Posterior vena cava (tissue), 2 donors: ENCODE measurements around the gene KATNIP. TPM values are rescaled to one million over a fixed set of nuclear protein-coding genes. Genes with fewer than 3 reads are reported as not detected.

Source experiments
- DNase-seq: peaks from one replicate; pipeline ENCODE4 v3.0.0-alpha.2; 2020; ENCODE audit warnings: low spot score
- intact Hi-C, 2 donors: fragments of 100-400 bp; cut with DNase I; formaldehyde crosslinking; loops; one replicate each; pipeline versions ENCODE4 v1.14.1 to v1.14.2; 2022 to 2023
- long read RNA-seq, 2 donors: library from polyadenylated mRNA; unstranded; transcript quantifications; one replicate each; pipeline ENCODE4 v2.0.0, GENCODE V29; 2020 to 2021
- total RNA-seq, 2 donors: library from RNA; stranded (reverse); fragmentation: NEBNext Ultra II Directional; extraction: Animal tissue kit (Norgen Biotek cat#: 25700); gene quantifications; one replicate each; pipeline ENCODE4 v1.2.1, GENCODE V29; 2021
- donor health status: DM: yes; HTN: yes; CAD: no.
- donor health status: DM: yes; HTN: yes; CAD: no.

Gene KATNIP
- 10 to 100 TPM; 18.2 to 18.3 TPM for total RNA-seq
- long read RNA-seq, donor 1, partial matches to known transcripts = 1 of 5 reads
- long read RNA-seq, donor 1, other reads (novel, unspliced or antisense) = 4 of 5 reads
- long read RNA-seq, donor 2, partial matches to known transcripts = 2 of 10 reads
- long read RNA-seq, donor 2, other reads (novel, unspliced or antisense) = 7 of 10 reads

DNA sequence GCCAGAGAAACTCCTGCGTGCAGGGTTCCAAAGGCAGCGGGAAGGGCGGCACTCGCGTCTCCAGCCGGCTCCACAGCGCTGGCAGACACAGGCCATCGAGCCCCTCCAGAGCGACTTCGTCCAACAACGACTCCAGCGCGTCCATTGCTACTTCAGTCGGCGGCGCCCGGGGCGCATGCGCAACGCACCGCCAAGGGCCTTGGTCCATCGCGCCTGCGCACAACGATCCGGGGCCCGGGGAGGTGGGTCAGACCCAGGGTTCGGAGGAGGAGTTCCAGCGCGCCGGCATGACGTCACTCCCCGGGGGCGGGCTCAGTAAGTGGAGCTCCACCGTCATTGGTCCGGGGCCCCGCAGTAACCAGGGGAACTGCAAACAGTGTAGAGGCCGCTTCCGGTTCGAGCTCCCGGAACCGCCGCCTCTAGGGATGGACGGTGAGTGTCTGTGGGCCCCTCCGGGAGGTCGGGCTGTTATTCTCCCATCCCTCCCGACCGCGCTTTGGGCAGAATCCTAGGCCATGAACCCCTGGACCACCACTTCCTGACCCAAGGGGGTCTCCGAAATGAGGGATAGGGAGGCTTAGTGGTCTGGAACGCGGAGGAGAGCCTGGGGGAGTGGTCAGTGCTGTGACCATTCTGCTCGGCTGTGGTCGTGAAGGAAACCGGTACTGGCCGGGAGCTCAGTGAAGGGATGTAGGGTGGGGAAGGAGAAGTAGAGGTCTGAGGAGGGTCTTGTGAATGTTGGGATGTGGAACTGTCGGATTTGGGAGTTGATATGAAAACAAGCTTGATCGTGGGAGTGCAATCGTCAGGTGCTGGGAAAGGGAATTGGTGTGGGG is at the start of gene KATNIP, which contains the start of gene GTF3C1:
Gene KATNIP (plus strand): TSS at position 399 of the 836 bp plus-strand sequence. CDS start 27 bp downstream, at position 426.
Gene GTF3C1 (minus strand): TSS at position 168 of the 836 bp plus-strand sequence. CDS start 23 bp downstream, at position 145.
- peak; percentile 100 for DNase-seq
- intact Hi-C loops = no loop called here

DNA sequence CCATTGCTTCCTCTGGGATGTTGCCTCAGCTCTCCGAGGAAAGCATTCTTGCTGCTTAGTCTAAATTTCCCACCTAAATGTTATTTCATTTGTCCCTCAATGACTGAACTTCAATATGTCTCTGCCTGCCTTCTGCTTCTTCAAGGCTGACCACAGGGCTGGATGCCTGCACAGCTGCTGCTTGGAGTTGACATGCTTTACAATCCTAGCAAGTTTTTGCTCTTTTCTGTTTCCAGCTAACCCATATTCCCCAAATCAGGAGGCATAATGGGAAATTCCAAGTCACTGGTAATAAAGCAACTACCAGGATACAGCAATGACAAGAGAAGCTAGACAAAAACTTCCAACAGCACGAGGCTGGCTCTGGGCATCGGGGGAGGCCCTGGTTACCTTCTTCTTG is 49.1 kb upstream of the KATNIP start:
- intact Hi-C loops = no loop called here
- peak; percentile 58 for DNase-seq

DNA sequence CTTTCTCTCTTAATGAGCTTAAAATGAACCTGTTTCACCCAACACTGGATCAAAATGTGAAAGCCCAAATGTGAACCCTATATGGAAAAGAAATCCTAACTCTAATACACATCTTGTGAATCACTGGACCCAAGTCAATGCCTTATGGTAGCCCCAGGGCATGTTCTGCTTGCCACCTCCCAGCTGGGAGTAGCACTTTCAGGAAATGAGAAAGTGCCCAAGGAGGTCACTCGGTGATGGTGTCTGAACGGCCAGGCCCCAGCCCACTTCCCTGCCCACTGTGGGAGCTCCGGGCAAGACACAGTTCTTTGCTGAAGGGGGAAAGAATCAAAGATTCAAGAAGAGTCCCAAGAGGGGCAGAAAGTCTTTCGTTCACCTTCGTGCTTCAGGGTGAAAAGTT is 46.3 kb upstream of the KATNIP start:
- DNase-seq = no peak
- intact Hi-C loops = no loop called here

DNA sequence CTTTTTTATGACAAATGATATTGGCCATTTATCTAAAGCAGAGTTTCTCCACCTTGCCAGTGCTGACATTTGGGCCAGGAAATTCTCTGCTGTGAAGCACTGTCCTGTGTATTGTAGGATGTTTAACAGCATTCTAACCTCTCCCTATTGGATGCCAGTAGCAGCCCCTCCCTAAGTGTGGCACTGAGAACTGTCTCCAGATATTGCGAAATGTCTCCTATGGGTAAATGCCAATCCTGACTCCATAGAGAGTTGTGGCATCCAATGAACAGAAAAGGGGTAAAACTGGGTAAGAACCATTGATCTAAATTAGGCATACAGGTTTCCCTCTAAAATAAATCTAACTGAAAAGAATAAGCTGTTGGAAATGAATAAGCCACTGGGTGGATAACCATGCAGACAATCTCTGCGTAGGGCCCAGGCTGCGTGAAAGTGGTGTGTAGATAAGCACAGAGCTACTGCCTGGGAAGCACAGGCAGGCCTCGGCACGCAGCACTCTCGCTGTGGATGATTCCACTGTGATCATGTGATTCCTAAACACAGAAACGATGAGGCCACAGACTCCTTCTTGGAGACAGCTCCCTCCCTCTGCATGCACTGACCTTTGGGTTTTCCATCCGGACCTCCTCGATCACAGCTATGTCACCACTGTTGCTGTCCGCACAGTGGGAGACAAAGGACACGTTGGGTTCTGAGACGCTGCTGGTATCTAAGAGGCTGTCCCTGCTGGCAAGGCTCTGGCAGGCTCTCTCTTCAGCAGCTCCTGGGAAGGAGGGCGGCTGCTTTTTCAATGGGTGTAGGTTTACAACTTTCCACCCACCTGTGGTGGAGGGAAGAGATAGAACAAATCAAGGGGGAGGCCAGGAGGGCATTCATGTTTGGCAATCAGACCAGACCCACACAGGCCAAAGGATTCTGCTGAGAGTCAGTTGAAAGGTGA is 44.4 kb upstream of the KATNIP start:
- DNase-seq = no peak
- intact Hi-C loops = no loop called here

DNA sequence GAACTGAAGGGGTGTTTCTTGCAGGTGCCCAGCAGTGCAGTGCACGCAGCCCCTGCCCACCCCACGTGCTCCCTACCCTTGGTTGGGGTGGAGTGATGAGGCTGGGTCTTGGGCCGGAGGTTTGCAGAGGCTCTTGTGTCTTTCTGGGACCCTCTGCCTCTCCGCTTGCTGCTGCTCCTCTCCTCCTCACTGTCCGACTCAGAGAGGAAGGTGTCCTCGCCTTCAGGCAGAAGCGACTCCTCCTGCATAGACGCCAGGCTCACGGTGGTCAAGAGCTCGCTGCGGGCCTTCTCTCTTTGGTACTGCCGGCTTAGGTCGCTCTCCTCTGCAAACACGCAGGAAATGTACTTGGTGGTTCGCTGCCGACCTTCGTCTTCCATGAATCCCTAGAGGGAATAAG is 43.2 kb upstream of the KATNIP start:
- DNase-seq = no peak
- intact Hi-C loops = no loop called here

DNA sequence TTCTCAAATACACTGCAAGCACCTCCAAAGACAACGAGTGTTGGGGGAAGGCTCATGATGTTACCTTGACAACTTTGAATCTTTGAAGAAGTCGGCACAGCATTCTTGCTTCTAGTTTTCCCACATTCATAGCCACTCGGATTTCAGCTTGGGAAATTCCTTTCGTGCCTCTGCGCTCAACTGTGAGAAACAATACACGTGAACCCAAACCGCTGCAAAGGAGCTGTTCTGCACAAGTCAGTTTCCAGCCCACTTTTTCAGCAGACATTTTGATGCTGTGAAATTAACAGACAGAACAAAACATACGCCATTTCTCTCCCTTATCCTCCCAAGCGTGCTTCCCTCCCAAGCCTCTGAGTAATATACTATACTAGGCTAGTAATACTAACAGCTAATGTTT is 41.5 kb upstream of the KATNIP start:
- intact Hi-C loops = no loop called here

DNA sequence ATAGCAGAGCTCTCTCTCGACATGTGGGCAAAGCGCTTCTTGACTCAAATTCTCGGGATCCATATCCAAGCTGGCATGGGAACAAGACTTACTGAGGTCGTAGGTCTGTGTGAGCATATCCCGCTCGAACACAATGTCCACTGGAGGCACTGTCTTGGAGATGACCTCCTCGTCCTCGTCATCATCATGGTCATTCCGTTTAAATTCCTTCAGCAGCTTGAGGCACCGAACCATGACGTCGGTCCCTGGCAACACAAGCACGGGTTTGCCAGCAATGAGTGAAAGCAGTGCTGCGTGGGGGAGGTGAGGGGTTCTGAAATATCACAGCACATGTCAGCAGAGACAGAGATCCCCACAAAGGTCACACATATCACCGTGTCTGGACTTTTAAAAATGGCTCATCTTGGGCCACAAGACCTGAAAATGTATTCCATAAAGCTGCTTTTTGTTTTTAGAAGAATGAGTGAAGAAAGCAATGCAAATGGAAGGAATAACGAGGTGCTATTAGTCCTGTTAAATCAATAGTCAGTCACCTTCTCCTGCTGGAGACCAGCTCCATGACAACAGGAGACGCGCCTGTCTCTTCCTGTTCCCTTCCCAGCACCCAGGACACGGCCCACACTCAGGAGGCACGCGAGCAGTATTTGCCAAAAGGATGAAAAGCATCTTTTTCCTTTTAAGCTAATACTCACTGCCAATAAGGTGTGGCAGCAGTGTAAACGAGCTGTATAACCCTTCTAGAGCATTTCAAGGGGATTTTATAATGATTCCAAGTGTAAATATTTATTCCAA is 38.1 kb upstream of the KATNIP start:
- intact Hi-C loops = no loop called here
- DNase-seq = no peak

More for the DNA sequence above, 41.5 kb upstream of the KATNIP start:
- DNase-seq = no peak

DNA sequence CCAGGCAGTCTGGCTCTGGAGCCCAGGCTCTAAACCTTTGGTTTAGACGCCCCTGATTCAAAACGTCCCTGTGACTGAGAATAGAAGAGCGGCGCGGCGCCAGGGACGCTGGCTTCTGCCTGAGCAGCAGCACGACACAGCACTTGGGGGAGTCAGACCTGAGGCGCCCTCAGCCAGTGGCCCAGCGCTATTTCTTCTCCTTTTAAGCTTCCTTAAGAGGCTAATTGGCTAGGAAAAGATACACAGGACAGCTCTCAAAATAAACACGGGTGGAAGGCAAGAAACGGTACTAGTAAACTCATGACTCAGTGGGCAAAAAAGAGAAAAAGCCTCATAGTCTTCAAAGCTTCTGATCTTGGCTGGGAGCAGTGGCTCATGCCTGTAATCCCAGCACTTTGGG is 35.1 kb upstream of the KATNIP start:
- intact Hi-C loops = no loop called here
- DNase-seq = no peak

DNA sequence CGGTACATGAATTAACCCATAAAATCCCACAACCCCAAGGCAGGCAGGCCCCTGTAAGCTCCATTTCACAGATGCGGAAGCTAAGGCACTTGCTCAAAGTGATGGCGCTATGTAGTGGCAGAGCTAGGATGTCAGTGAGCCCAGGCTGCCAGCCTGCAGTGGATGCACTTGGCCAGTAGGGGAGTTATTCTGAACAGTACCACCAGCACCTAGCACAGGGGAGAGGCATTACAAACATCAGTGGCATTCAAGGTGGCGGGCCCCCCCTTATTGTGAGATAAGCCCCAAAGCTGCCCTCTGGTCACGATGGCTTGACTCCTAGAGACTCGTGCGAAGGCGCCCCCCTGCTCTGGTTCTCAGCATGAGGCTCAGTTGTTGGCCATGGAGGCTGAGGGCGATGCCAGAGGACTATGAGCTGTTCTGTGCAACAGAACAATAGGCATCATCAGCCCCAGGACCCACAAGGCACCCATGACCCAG is 34.0 kb upstream of the KATNIP start:
- DNase-seq = no peak
- intact Hi-C loops = no loop called here

DNA sequence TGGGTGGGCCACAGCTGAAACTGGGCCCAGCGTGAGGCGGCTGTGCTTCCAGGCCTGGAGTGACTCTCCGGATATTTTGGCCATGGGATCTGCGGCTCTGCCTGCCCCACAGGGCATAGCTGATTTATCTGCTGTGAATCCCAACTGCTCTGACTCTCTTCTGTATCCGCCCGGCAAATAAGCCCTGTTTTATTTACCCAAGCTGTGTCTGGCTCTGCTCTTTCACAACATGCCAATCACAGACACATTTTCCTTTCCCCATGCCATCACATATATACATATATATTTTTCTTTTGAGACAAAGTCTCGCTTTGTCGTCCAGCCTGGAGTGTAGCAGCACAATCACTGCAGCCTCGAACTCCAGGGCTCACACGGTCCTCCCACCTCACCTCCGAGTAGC is 33.6 kb upstream of the KATNIP start:
- intact Hi-C loops = no loop called here
- DNase-seq = no peak

DNA sequence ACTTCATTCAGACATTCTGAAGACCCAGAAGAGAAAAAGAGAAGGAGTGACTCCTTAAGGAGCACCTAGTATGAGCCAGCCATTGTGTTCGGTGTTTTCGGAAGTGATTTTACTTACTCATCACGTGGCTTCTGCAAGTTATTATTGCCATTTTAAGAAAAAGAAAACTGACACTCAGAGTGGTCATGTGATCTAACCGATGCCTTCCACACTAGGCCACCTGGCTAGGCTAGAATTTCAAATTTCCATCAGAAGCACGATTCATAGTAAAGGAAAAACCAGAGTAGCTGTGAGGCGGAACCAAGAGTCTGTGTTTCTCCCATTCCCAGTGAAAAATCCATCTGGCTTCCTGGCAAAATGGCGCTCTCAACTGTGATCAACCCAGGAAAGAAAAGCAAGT is 32.3 kb upstream of the KATNIP start:
- no peak for DNase-seq
- intact Hi-C loops = no loop called here

DNA sequence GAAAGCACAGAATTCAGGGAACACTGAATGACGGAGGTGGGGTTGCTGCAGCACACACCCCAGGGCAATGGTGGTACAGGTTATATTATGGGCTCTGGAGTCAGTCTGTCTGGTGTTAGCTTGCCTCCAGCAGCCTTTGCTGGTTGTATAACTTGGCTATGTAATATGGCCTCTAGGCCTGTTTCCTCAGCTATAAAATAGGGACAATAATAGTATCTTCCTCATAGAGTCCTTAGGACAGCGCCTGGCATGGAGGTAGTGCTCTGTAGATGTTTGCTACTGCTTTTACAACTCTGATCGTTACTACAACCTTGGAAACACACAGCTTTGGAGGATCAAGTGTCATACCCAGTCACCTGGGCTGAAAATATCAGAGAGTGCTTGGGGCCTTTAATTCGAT is 31.7 kb upstream of the KATNIP start:
- intact Hi-C loops = no loop called here
- no peak for DNase-seq

DNA sequence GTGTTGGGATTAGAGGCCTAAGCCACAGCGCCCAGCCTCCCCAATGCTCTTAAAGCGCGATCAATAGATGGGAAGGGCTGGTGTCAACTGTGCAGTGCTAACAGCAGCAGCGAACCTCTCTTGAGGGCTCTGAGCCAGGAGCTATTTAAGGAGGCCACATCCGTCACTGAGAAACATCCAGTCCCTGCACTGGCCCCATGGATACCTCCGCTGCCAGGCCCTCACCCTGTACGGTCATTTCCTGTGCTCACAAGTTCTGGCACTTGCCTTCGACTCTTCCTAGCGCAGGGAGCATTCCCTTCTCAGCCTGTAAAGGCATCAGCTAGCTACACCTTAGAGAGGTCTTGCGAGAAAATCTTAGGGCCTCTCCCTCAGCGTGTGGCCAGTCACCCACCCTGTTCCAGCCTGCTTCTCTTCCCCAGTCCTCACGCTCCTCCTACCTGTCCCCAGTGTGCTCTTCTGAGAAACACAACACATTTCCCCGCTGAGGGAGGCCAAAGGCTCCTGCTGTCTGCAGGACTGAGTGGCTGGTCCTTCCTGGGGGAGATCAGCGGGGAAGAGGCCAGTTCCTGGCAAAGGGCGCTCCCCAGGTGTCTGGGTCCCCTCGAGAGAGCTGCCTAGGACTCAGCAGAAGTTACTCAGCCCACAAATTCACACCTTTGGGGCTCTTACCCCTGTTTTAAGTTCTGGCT is 28.8 kb upstream of the KATNIP start:
- intact Hi-C loops = no loop called here
- no peak for DNase-seq

DNA sequence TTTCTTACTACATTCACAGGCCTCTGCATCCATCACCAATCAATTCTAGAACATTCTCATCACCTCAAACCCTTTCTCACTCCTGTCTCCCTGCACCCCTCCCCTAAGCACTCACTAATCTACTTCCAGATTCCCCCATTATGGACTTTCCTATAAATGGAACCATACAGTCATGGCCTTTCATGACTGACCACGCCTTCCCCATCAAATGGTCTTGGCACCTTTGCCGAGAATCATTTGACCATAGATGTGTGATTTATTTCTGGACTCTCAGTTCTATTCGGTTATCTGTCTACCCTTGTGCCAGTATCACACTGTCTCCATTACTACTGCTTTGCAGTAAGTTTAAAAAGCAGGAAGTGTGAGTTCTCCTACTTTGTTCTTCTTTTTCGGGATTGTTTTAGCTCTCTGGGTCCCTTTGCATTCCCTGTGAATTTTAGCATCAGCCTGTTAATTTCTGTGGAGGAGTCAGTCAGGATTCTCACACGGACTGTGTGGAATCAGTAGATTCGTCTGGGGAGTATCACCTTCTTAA is 27.7 kb upstream of the KATNIP start:
- intact Hi-C loops = no loop called here
- no peak for DNase-seq

DNA sequence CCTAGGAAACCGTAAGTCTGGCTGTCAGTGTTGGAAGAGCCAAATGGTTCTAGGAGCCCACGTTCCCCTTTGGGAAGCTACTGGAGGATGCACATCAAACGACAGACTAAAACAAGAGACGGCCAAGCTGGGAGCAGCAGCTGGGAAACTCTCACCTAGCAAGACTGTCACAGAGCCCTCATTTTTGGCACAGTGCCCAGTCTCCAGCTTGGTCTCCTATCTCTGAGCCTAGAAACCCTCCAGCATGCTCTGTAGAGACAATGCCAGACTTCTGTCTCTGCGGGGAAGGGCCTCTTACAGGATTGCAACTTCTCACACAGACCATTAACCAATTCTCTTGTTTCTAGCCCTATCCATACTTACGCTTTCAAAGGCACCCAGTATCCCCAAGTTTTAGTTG is 23.8 kb upstream of the KATNIP start:
- intact Hi-C loops = no loop called here
- no peak for DNase-seq

DNA sequence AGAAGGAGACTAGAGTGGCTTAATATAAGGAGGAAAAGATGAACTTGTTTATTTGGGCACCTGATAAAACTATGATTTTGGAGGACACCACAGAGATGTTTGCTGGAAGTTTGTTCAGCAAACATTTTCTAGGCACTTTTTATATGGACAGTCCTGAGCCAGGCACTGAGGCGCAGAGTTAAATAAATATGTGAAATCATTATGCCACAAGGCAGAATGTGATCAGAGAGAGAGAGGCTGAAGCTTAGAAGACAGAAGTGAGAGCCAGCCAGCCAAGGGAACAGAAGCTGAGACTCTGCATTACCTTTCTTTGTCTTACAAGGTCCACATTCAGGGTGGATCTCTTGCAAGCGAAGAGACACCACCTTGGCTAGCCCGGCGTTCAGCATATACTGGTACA is 21.6 kb upstream of the KATNIP start:
- intact Hi-C loops = no loop called here
- no peak for DNase-seq

DNA sequence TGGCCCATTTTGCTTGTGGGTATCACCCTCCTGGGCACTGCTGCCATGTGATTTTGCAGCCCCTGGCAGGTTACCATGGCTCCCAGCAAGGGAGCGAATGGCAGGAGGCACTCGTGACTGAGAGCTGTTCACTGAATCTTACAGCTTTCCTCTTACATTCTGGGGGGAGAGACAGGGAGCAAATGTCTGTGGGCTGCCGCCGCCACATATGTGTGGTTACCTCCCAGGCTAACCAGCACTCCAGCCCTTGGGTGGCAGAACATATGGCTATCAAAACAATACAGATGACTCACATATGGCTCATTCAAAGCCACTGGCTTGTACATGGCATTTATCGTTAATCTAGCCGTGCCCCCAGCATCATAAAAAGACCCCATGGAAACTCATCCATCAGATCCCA is 20.0 kb upstream of the KATNIP start:
- no peak for DNase-seq
- intact Hi-C loops = no loop called here

DNA sequence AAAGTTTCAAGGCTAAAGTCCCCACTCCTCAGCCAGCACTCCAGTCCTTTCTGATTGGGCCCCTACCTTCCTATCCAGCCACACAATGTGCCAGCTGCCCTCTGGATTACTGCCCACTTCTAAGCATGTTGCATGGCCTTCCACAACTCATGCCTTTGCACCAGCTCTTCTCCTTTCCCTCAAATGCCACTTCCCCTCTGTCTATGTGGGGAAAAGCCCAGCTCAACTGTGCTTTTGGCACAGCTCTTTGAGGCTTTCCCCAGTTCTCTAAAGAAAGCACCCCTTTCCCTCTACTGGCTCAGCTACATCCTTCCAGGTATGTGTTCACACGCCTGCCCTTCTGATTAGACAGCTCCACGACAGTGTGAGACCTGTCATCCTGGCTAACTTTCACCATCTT is 18.8 kb upstream of the KATNIP start:
- intact Hi-C loops = no loop called here
- no peak for DNase-seq
